ENCODE data around the gene MGAT4C. TPM values are rescaled to one million over a fixed set of nuclear protein-coding genes. Genes with fewer than 3 reads are reported as not detected.
"Not testable (repeated sequence)": the region's sequence is repeated elsewhere in the genome, so short reads cannot be mapped to it uniquely, and the experiment has no call there.

Gene MGAT4C
- total RNA-seq: under 0.01 TPM in 1 of 2 replicates, not detected in the other

DNA sequence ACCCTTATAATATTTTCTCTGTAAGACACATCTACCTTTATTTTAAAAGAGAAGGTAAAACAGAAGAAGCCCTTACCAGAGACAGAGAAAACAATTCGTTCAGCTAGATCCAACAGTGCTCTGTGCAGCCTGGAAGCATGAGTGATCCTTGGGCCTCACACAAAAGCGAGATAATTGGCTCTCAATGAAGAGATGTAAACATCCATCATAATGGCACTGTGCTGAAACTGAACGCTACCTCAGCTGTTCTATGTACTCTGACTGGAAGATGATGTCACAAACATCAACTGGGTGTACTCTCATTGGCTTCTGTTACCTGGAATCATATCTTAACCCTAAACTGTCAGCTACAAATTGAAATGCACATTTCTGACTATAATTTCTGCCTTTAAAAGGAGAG, at the start of gene MGAT4C:
Gene MGAT4C (minus strand): TSS at position 229 of the 400 bp plus-strand sequence.
- no peak for DNase-seq (ENCODE audit: low spot score)
- Mint-ChIP-seq H3K4me1 (ENCODE audit: low read depth) (no peaks in the 10 kb centered on the region), H3K36me3 (ENCODE audit: low read depth) (no peaks in the 10 kb centered on the region), H3K27me3 (ENCODE audit: low read depth) (no peaks in the 10 kb centered on the region), H3K9me3 (no peaks in the 10 kb centered on the region), H3K27ac (no peak within 1 kb of the TSS), H3K4me3 (ENCODE audit: low read depth) (no peak within 1 kb of the TSS)
- intact Hi-C loops (cut with micrococcal nuclease): no loop called here

DNA sequence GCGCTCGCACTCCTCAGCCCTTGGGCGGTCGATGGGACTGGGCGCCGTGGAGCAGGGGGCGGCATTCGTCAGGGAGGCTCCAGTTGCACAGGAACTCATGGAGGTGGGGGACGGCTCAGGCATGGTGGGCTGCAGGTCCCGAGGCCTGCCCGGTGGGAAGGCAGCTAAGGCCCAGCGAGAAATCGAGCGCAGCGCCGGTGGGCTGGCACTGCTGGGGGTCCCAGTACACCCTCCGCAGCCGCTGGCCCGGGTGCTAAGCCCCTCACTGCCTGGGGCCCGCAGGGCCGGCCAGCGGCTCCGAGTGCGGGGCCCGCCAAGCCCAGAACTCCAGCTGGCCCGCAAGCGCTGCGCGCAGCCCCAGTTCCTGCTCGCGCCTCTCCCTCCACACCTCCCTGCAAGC, 40.2 kb upstream of the MGAT4C start:
- H3K36me3 Mint-ChIP-seq (ENCODE audit: low read depth); H3K27ac Mint-ChIP-seq; H3K27me3 Mint-ChIP-seq (ENCODE audit: low read depth); H3K4me3 Mint-ChIP-seq (ENCODE audit: low read depth); intact Hi-C loops (cut with micrococcal nuclease); H3K4me1 Mint-ChIP-seq (ENCODE audit: low read depth); H3K9me3 Mint-ChIP-seq; DNase-seq (ENCODE audit: low spot score): not testable (repeated sequence)

DNA sequence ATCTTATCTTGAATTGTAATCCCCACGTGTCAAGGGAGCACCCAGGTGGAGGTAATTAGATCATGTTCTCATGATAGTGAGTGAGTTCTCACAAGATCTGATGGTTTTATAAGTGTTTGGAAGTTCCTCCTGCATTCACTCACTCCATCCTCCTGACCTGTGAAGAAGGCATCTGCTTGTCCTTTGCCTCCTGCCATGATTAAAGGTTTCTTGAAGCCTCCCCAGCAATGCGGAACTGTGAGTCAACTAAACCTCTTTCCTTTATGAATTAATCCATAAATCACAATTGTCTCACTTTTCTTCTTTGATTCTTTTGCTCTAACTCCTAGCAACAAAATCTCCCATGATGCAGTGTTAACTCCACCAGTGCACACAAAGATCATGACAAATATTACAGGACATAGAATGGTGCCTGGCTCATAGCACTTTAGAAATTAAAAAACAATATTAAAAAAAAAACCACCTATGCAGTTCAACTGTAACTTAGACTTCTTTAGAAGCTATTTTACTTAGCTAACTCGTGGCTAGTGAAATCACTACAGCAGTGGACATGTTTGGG, 37.6 kb upstream of the MGAT4C start:
- H3K4me3 Mint-ChIP-seq (ENCODE audit: low read depth): no peak overlapping the region

DNA sequence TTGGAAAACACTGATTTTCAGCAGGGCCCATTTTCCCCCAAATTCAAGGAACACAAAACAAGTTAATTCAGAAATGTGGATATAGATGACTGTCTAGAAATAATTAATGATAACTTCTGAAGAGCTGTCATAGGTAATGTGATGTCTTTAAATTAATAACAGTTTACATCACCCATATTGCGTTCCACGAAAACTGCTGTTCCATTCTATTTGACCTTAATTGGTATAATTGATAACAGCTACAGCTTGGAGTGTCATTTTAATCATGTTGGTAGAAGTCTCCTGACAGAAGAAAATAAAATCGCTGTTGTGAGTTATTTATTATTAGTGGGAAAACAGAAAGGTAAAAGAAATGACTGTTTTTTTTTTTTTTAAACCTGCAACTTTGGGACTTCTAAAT, 36.3 kb upstream of the MGAT4C start:
- intact Hi-C loops (cut with micrococcal nuclease): no loop called here
- no peaks in the 10 kb centered on the region for H3K4me1 Mint-ChIP-seq (ENCODE audit: low read depth)
- H3K27me3 Mint-ChIP-seq (ENCODE audit: low read depth): no peaks in the 10 kb centered on the region

More for the DNA sequence above, 37.6 kb upstream of the MGAT4C start:
- Mint-ChIP-seq H3K9me3 (peaks cover 16% of the 10 kb centered on the region), H3K27me3 (ENCODE audit: low read depth) (no peaks in the 10 kb centered on the region), H3K4me1 (ENCODE audit: low read depth) (no peaks in the 10 kb centered on the region), H3K27ac (no peak overlapping the region), H3K36me3 (ENCODE audit: low read depth) (no peaks in the 10 kb centered on the region)
- intact Hi-C loops (cut with micrococcal nuclease): no loop called here
- DNase-seq (ENCODE audit: low spot score): no peak

DNA sequence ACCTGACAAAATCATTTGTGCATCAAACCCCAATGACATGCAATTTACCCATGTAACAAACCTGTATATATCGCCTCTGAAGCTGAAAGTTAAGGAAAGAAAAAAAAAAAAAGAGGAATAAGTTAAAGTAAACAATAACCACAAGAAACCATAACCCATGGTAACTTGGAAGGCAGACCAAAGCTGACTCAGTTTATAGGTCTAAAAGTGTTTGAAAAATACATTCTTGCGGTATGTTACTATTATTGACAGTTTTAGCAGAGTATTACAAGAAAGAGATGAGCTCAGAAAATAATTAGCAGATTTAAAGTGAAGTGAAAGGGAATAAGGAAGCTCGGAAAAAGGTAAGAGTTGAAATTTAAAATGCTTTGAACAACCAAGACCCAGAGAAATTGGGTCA, 34.4 kb upstream of the MGAT4C start:
- intact Hi-C loops (cut with micrococcal nuclease): no loop called here

More for the DNA sequence above, 36.3 kb upstream of the MGAT4C start:
- Mint-ChIP-seq H3K9me3 (peaks cover 13% of the 10 kb centered on the region), H3K4me3 (ENCODE audit: low read depth) (no peak overlapping the region), H3K36me3 (ENCODE audit: low read depth) (no peaks in the 10 kb centered on the region), H3K27ac (no peak overlapping the region)
- no peak for DNase-seq (ENCODE audit: low spot score)

DNA sequence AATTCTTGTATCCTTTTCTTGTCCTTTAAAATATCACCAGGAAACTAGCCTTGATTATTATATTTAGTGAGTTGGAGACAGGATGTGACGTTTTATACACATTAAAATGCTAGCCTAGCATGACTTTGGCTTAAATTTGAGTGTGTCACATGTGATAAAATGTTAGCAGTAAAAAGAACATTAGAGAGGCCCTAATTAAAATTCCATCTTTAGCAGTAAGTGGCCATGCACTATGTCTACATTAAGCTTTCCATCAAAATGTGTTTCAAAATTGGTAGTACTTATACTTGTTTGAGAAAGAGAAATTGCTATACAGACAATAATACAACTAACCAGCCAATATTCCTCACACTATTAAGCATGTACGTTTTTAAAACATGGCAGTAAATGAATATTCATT, 29.9 kb upstream of the MGAT4C start:
- Mint-ChIP-seq H3K4me1 (ENCODE audit: low read depth) (no peaks in the 10 kb centered on the region), H3K27ac (no peak overlapping the region), H3K9me3 (peaks cover 9% of the 10 kb centered on the region), H3K27me3 (ENCODE audit: low read depth) (no peaks in the 10 kb centered on the region), H3K36me3 (ENCODE audit: low read depth) (no peaks in the 10 kb centered on the region), H3K4me3 (ENCODE audit: low read depth) (no peak overlapping the region)
- no peak for DNase-seq (ENCODE audit: low spot score)
- intact Hi-C loops (cut with micrococcal nuclease): no loop called here

More for the DNA sequence above, 34.4 kb upstream of the MGAT4C start:
- H3K27ac Mint-ChIP-seq: no peak overlapping the region
- H3K27me3 Mint-ChIP-seq (ENCODE audit: low read depth): no peaks in the 10 kb centered on the region
- no peak overlapping the region for H3K4me3 Mint-ChIP-seq (ENCODE audit: low read depth)
- H3K9me3 Mint-ChIP-seq: peaks cover 12% of the 10 kb centered on the region
- no peak for DNase-seq (ENCODE audit: low spot score)
- no peaks in the 10 kb centered on the region for H3K36me3 Mint-ChIP-seq (ENCODE audit: low read depth)
- H3K4me1 Mint-ChIP-seq (ENCODE audit: low read depth): no peaks in the 10 kb centered on the region

DNA sequence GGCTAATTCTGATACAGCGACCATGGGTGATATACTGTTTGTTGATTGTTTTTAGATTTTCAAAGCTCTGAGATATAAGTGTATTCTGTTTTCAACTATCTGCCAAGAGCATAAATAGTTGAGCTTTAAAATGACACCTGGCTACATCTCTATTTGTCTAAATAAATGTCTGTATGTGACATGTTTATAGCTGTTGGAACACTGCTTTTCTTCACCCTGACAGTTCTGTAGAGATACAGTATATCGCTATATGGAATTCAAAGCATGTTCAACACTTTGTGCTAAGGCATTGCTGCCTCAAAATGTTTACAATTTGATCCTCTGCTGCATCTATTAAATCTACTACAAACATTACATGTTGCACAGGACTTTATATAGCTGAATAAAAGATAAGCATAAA, 27.4 kb upstream of the MGAT4C start:
- H3K27me3 Mint-ChIP-seq (ENCODE audit: low read depth): no peaks in the 10 kb centered on the region
- H3K4me1 Mint-ChIP-seq (ENCODE audit: low read depth): no peaks in the 10 kb centered on the region
- intact Hi-C loops (cut with micrococcal nuclease): no loop called here
- no peaks in the 10 kb centered on the region for H3K36me3 Mint-ChIP-seq (ENCODE audit: low read depth)
- no peak for DNase-seq (ENCODE audit: low spot score)
- no peak overlapping the region for H3K27ac Mint-ChIP-seq
- H3K9me3 Mint-ChIP-seq: no peaks in the 10 kb centered on the region
- H3K4me3 Mint-ChIP-seq (ENCODE audit: low read depth): no peak overlapping the region

DNA sequence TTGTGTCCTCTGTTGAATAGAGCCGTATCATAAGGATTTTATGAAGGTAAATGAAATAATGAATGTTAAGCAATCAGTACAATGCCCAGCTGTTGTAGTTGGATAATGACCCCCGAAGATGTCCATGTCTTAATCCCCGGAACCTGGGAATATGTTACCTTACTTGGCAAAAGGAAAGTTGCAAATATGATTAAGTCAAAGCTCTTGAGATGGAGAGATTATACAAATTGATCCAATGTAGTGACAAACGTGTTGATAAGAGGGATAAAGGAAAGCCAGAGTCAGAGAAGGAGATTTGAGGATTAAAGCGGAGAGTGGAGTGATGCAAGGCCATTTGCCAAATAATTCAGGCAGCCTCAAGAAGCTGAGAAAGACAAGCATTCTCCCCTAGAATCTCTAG, 19.2 kb upstream of the MGAT4C start:
- Mint-ChIP-seq H3K36me3 (ENCODE audit: low read depth) (no peaks in the 10 kb centered on the region), H3K4me1 (ENCODE audit: low read depth) (no peaks in the 10 kb centered on the region), H3K27ac (no peak overlapping the region), H3K4me3 (ENCODE audit: low read depth) (no peak overlapping the region), H3K27me3 (ENCODE audit: low read depth) (no peaks in the 10 kb centered on the region), H3K9me3 (peaks cover 10% of the 10 kb centered on the region)
- DNase-seq (ENCODE audit: low spot score): no peak
- intact Hi-C loops (cut with micrococcal nuclease): no loop called here

DNA sequence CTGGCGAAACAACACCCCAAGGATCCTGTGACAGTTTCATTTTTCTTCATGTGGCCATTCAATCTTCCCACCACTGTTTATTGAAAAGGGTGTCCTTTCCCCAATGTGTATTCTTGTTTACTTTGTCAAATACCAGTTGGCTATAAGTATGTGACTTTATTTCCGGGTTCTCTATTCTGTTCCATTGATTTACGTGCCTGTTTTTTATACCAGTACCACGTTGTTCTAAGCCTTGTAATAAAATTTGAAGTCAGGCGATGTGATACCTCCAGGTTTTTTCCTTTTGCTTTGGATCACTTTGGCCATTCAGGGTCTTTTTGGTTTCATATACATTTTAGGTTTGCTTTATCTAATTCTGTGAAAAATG, 9.1 kb upstream of the MGAT4C start:
- Mint-ChIP-seq H3K27ac (no peak overlapping the region), H3K9me3 (no peaks in the 10 kb centered on the region), H3K4me3 (ENCODE audit: low read depth) (no peak overlapping the region), H3K27me3 (ENCODE audit: low read depth) (no peaks in the 10 kb centered on the region), H3K4me1 (ENCODE audit: low read depth) (no peaks in the 10 kb centered on the region), H3K36me3 (ENCODE audit: low read depth) (no peaks in the 10 kb centered on the region)
- intact Hi-C loops (cut with micrococcal nuclease): no loop called here
- no peak for DNase-seq (ENCODE audit: low spot score)

DNA sequence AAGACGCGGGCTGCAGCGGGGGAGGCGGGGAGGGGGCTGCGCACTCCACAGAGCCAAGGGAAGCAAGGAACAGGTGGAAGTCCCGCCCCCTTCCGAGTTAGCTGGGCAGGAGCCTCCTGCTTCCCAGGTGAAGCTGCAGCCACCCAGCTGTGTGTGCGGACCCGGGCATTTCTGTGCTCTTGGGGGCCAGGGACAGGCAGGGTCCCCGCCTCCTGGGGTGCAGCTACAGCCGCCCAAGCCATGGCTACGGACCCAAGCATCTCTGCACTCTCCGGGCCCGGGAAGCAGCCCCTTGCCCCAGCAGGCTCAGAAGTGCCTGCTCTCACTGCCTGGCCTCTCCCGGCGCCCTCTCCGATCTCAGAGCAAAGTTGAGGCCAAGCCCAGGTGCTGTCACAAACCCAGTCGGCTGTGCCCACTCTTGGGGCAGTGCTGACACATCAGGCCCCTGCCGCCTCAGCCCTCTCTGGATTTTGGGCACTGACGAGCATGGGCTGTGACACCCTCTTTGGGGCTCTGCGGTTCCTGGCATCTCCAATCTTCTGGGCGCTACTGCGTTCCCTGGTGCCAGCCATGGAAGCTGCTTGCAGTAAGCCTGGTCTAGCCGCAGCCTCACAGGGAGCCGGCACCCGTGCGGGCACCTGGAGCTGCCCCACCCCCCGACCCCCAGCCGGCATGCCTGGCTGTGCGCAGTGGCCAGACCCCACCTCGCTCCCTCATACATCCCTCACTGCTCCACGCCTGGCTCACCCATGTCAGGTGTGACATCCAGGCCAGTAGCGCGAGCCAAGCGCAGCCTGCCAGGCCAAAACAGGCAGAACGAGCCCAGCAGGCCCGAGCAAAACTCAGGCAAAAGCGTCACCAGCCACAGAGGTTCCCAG, 8.5 kb upstream of the MGAT4C start:
- Mint-ChIP-seq H3K4me1 (ENCODE audit: low read depth) (no peaks in the 10 kb centered on the region), H3K27me3 (ENCODE audit: low read depth) (no peaks in the 10 kb centered on the region), H3K36me3 (ENCODE audit: low read depth) (no peaks in the 10 kb centered on the region), H3K9me3 (no peaks in the 10 kb centered on the region), H3K27ac (no peak overlapping the region), H3K4me3 (ENCODE audit: low read depth) (no peak overlapping the region)
- no peak for DNase-seq (ENCODE audit: low spot score)
- intact Hi-C loops (cut with micrococcal nuclease): no loop called here

DNA sequence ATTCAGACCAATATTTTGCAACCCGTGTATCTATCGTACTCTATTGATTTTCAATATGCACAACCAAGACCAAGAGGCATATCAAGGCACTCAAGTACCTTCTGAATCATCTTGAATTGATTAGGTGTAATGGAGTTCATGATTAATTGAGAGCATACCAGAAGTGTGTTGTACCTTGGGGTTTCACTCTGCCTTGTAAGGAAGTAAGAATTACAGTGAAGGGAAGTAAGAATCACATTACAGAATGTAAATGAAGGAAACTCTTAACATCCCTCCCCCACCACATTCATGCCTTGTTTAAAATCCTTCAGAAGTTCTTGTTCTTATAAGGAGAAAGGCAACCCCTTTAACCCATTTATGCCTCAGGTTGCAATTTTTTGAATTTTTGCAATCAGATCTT, 5.4 kb upstream of the MGAT4C start:
- Mint-ChIP-seq H3K27me3 (ENCODE audit: low read depth) (no peaks in the 10 kb centered on the region), H3K9me3 (no peaks in the 10 kb centered on the region), H3K27ac (no peak overlapping the region), H3K4me1 (ENCODE audit: low read depth) (no peaks in the 10 kb centered on the region), H3K4me3 (ENCODE audit: low read depth) (no peak overlapping the region), H3K36me3 (ENCODE audit: low read depth) (no peaks in the 10 kb centered on the region)
- DNase-seq (ENCODE audit: low spot score): no peak
- intact Hi-C loops (cut with micrococcal nuclease): no loop called here

DNA sequence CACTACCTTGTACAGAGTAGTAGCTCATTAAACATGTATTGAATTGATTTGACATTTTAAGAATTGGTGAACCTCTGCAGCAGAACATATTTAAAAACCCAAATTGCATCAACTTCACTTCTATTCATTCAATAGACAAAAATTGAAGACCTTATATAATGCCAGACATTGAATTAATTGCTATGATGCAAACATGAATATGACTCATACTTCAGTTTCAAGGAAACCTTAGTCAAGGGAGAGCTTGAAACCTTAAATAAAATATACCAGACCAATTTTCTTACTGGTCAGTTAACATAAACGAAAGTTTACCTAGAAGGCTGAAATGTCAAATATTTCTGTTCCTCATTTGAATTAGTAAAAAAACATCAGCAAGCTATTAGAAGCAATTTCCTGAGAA, 5.0 kb upstream of the MGAT4C start:
- H3K27ac Mint-ChIP-seq: no peak overlapping the region
- intact Hi-C loops (cut with micrococcal nuclease): no loop called here
- H3K9me3 Mint-ChIP-seq: no peaks in the 10 kb centered on the region
- H3K4me3 Mint-ChIP-seq (ENCODE audit: low read depth): no peak overlapping the region
- no peaks in the 10 kb centered on the region for H3K4me1 Mint-ChIP-seq (ENCODE audit: low read depth)
- no peaks in the 10 kb centered on the region for H3K27me3 Mint-ChIP-seq (ENCODE audit: low read depth)
- no peak for DNase-seq (ENCODE audit: low spot score)
- no peaks in the 10 kb centered on the region for H3K36me3 Mint-ChIP-seq (ENCODE audit: low read depth)

DNA sequence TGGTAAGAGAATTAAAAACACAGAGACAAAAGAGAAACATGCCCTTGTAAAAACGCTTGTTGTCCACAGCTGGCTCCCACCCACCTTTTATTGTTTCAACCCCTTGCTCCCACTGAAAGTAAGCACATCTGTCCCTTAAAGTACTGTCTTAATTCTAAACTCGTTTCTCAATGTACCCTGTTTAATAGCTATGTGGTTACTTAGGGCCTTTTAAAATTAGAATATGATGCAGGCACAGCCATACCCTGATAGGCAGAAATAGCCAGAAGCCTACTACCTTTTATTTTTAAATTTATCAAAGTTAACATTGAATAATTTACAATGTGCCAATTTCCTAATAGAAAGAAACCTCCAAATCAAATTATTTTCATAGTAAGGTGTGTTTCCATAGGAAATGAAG, 4.0 kb upstream of the MGAT4C start:
- Mint-ChIP-seq H3K27ac (no peak overlapping the region), H3K36me3 (ENCODE audit: low read depth) (no peaks in the 10 kb centered on the region), H3K4me1 (ENCODE audit: low read depth) (no peaks in the 10 kb centered on the region), H3K9me3 (no peaks in the 10 kb centered on the region), H3K27me3 (ENCODE audit: low read depth) (no peaks in the 10 kb centered on the region), H3K4me3 (ENCODE audit: low read depth) (no peak overlapping the region)
- intact Hi-C loops (cut with micrococcal nuclease): no loop called here
- no peak for DNase-seq (ENCODE audit: low spot score)

All from activated T-helper 2 cell treated with anti-CD3 and anti-CD28 coated beads, Interferon-gamma antibody, Interleukin-2, Interleukin-4, amounts not matched to agents 10 μg/mL and 5 μg/mL and 100 μg/mL, durations not matched to agents 14 hours and 24 hours and 36 hours (primary cell).